Right forelimb (tissue), 1 donor: Measurements from ENCODE around the gene NES.

Experiments
- DNase-seq: peaks from one replicate; pipeline ENCODE4 v3.0.0-alpha.2; 2018

The NES gene

GRCh38 chr1:156703336-156703735 is 26.1 kb upstream of the NES start:
- DNase-seq: no peak

GRCh38 chr1:156700736-156701531 is 23.7 kb upstream of the NES start:
- no peak for DNase-seq

GRCh38 chr1:156698995-156699394 is 21.8 kb upstream of the NES start:
- DNase-seq: no peak

- DNase-seq: no peak
Measured at GRCh38 chr1:156697481-156697880, 20.3 kb upstream of the NES start.

- DNase-seq: no peak
Measured at GRCh38 chr1:156696755-156697154, 19.5 kb upstream of the NES start.

- DNase-seq: no peak
Measured at GRCh38 chr1:156694690-156694962, 17.4 kb upstream of the NES start.

GRCh38 chr1:156693848-156694689 is 16.9 kb upstream of the NES start:
- no peak for DNase-seq

- DNase-seq: peak; percentile 65
Measured at GRCh38 chr1:156692925-156693847, 16.0 kb upstream of the NES start.

GRCh38 chr1:156692441-156692924 is 15.3 kb upstream of the NES start:
- DNase-seq: no peak

GRCh38 chr1:156691665-156692440 is 14.6 kb upstream of the NES start:
- DNase-seq: no peak

- DNase-seq: no peak
Measured at GRCh38 chr1:156691191-156691590, 14.0 kb upstream of the NES start.

- no peak for DNase-seq
Measured at GRCh38 chr1:156690675-156691036, 13.4 kb upstream of the NES start.

GRCh38 chr1:156689953-156690674 is 12.9 kb upstream of the NES start:
- DNase-seq: no peak

- peak; percentile 90 for DNase-seq
Measured at GRCh38 chr1:156689035-156689952, 12.1 kb upstream of the NES start.

- DNase-seq: no peak
Measured at GRCh38 chr1:156684227-156684782, 7.1 kb upstream of the NES start.

- DNase-seq: no peak
Measured at GRCh38 chr1:156682166-156682890, 5.1 kb upstream of the NES start.

GRCh38 chr1:156681196-156681960 is 4.2 kb upstream of the NES start:
- DNase-seq: no peak

- no peak for DNase-seq
Measured at GRCh38 chr1:156680056-156680455, 2.8 kb upstream of the NES start.
